Measurements from ENCODE around the gene TEX36. TPM values are rescaled to one million over a fixed set of nuclear protein-coding genes. Genes with fewer than 3 reads are reported as not detected.
A peak's percentile ranks its signal among the peaks of the same experiment; 100 is the strongest.

TEX36 gene
- total RNA-seq, 1 experiment from 2014 or later: 0.25 TPM

- TF ChIP-seq CBX3 (IDR thresholded peaks at IDR 0.05; ENCODE audit: low read depth) (no peak), EGR1 (IDR thresholded peaks at IDR 0.05; ENCODE audit: low read depth) (no peak), EZH2 (IDR thresholded peaks at IDR 0.05) (no peak)
- ChIA-PET RAD21 (ENCODE audit: low non-redundant PET in 1 of 2, low total read pairs in 2 of 2, uncharacterized antibody in 2 of 2, unreplicated experiment in 2 of 2) (no interaction called here), POLR2A (no interaction called here), CTCF (no interaction called here)
- DNase-seq (ENCODE audit: low read depth, low spot score): no peak
- ATAC-seq: 0 out of 2 replicates have a peak, but pooled peaks have one; percentile 37
- Histone ChIP-seq H3K36me3 (ENCODE audit: control insufficient read depth in 1 of 2, insufficient read depth in 2 of 2, low read length in 2 of 2) (no peaks in the 10 kb centered on the region), H3K9me3 (ENCODE audit: control insufficient read depth in 1 of 2, insufficient read depth in 1 of 2, low read depth in 1 of 2, low read length in 2 of 2) (no peaks in the 10 kb centered on the region), H3K4me3 (replicated peaks in 1 of 2; ENCODE audit: low read depth in 1 of 2, low read length in 2 of 2) (no peak overlapping the region), H3K27me3 (ENCODE audit: insufficient read depth, low read length) (peaks cover 12% of the 10 kb centered on the region; the same call in 1 of the 2 replicates), H2AFZ (ENCODE audit: low read depth, low read length, poor library complexity, severe bottlenecking) (no peak overlapping the region), H3K27ac (ENCODE audit: low read depth, low read length) (no peak overlapping the region), H3K9ac (ENCODE audit: low read length) (no peak overlapping the region), H3K9me2 (ENCODE audit: insufficient read depth) (no peaks in the 10 kb centered on the region), H3K4me1 (ENCODE audit: control insufficient read depth in 1 of 2, insufficient read depth in 2 of 2, low read length in 2 of 2) (peaks cover 5 to 11% of the 10 kb centered on the region in 2 experiments; a peak in 3 of 4 replicates), H3K4me2 (ENCODE audit: low read length) (no peak overlapping the region), H4K20me1 (ENCODE audit: insufficient read depth) (no peaks in the 10 kb centered on the region), H3K79me2 (ENCODE audit: insufficient read depth, low read length) (no peaks in the 10 kb centered on the region)
- intact Hi-C loops (cut with micrococcal nuclease): no loop called here
- BruUV-seq (replicated peaks): no TSS peak
Observed at GRCh38 chr10:125638555-125638954, 44.4 kb downstream of the TEX36 start.

DNA sequence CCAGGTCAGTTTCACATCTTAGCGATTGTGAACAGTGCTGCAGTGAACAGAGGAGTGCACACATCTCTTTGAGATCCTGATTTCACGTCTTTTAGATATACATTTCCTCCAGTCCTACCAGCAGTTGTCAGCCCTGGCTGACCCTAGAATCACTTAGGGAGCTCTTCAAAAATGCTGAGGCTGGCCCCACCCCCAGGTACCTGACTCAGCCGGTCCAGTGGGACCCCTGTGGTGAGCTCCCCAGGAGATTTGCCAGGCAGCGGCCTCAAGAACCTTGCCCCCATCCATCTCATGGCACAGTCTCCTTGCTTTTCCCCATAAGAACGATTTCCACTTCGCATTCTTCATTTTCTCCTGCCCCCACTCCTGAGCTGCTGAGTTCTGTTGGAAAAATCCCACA is 45.5 kb downstream of the TEX36 start:
- Histone ChIP-seq H3K36me3 (ENCODE audit: control insufficient read depth in 1 of 2, insufficient read depth in 2 of 2, low read length in 2 of 2) (no peaks in the 10 kb centered on the region), H3K9ac (ENCODE audit: low read length) (no peak overlapping the region), H3K9me2 (ENCODE audit: insufficient read depth) (no peaks in the 10 kb centered on the region), H3K27ac (ENCODE audit: low read depth, low read length) (no peak overlapping the region), H3K4me2 (ENCODE audit: low read length) (no peak overlapping the region), H3K9me3 (ENCODE audit: control insufficient read depth in 1 of 2, insufficient read depth in 1 of 2, low read depth in 1 of 2, low read length in 2 of 2) (no peaks in the 10 kb centered on the region), H3K79me2 (ENCODE audit: insufficient read depth, low read length) (no peaks in the 10 kb centered on the region), H3K4me1 (ENCODE audit: control insufficient read depth in 1 of 2, insufficient read depth in 2 of 2, low read length in 2 of 2) (peaks cover 10 to 14% of the 10 kb centered on the region in 2 experiments; a peak in 3 of 4 replicates), H4K20me1 (ENCODE audit: insufficient read depth) (no peaks in the 10 kb centered on the region), H3K4me3 (replicated peaks in 1 of 2; ENCODE audit: low read depth in 1 of 2, low read length in 2 of 2) (no peak overlapping the region), H2AFZ (ENCODE audit: low read depth, low read length, poor library complexity, severe bottlenecking) (no peak overlapping the region), H3K27me3 (ENCODE audit: insufficient read depth, low read length) (peaks cover 23% of the 10 kb centered on the region; the same call in 1 of the 2 replicates)
- BruUV-seq (replicated peaks): no TSS peak
- CTCF ChIA-PET: no interaction called here
- POLR2A ChIA-PET: no interaction called here
- RAD21 ChIA-PET (ENCODE audit: low non-redundant PET in 1 of 2, low total read pairs in 2 of 2, uncharacterized antibody in 2 of 2, unreplicated experiment in 2 of 2): no interaction called here
- intact Hi-C loops (cut with micrococcal nuclease): no loop called here
- DNase-seq (ENCODE audit: low read depth, low spot score) (no peak), ATAC-seq (no peak)
- TF ChIP-seq JUND (IDR thresholded peaks at IDR 0.05) (no peak), REST (IDR thresholded peaks at IDR 0.05; ENCODE audit: low read depth) (no peak), EGR1 (IDR thresholded peaks at IDR 0.05; ENCODE audit: low read depth) (no peak), FOSL1 (IDR thresholded peaks at IDR 0.05; ENCODE audit: low read depth) (no peak), CBX3 (IDR thresholded peaks at IDR 0.05; ENCODE audit: low read depth) (no peak), SP1 (IDR thresholded peaks at IDR 0.05; ENCODE audit: low read depth) (no peak), TCF7L2 (IDR thresholded peaks at IDR 0.05; ENCODE audit: borderline replicate concordance, extremely low read depth, insufficient read depth, insufficient read length) (no peak), YY1 (IDR thresholded peaks at IDR 0.05; ENCODE audit: extremely low read depth, insufficient replicate concordance, low read depth, low read length) (no peak), RAD21 (IDR thresholded peaks at IDR 0.05; ENCODE audit: low read depth) (no peak), CEBPB (IDR thresholded peaks at IDR 0.05; ENCODE audit: low read depth) (no peak), SIN3A (IDR thresholded peaks at IDR 0.05; ENCODE audit: low read depth) (no peak), ZFX (IDR thresholded peaks at IDR 0.05) (no peak), ATF3 (IDR thresholded peaks at IDR 0.05) (no peak), EZH2phosphoT487 (IDR thresholded peaks at IDR 0.05; ENCODE audit: borderline replicate concordance) (no peak)
- TF ChIP-seq, protein P1, sequence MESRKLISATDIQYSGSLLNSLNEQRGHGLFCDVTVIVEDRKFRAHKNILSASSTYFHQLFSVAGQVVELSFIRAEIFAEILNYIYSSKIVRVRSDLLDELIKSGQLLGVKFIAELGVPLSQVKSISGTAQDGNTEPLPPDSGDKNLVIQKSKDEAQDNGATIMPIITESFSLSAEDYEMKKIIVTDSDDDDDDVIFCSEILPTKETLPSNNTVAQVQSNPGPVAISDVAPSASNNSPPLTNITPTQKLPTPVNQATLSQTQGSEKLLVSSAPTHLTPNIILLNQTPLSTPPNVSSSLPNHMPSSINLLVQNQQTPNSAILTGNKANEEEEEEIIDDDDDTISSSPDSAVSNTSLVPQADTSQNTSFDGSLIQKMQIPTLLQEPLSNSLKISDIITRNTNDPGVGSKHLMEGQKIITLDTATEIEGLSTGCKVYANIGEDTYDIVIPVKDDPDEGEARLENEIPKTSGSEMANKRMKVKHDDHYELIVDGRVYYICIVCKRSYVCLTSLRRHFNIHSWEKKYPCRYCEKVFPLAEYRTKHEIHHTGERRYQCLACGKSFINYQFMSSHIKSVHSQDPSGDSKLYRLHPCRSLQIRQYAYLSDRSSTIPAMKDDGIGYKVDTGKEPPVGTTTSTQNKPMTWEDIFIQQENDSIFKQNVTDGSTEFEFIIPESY (IDR thresholded peaks at IDR 0.05; ENCODE audit: extremely low read depth, insufficient replicate concordance, low read length): no peak
- TF ChIP-seq, protein P2, sequence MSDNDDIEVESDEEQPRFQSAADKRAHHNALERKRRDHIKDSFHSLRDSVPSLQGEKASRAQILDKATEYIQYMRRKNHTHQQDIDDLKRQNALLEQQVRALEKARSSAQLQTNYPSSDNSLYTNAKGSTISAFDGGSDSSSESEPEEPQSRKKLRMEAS (IDR thresholded peaks at IDR 0.05): no peak

Measured in HCT116 (cell line).